H7 (cell line): ENCODE measurements around the gene GHRHR. TPM values are rescaled to one million over a fixed set of nuclear protein-coding genes. Genes with fewer than 3 reads are reported as not detected.

Experiments used
- DNase-seq: peaks from one replicate; pipeline ENCODE4 v3.0.0; 2012
- H3K27me3 ChIP-seq: 2 replicates; pipeline ENCODE4 v1.6.0; 2011; ENCODE audit warnings: mild to moderate bottlenecking, low read length; ENCODE audit not compliant: control insufficient read depth, insufficient read depth
- H3K36me3 ChIP-seq: replicated peaks from 2 replicates; pipeline ENCODE4 v1.5.1; 2011; ENCODE audit warnings: low read length; ENCODE audit not compliant: control insufficient read depth, insufficient read depth
- H3K4me3 ChIP-seq: 2 replicates; pipeline ENCODE4 v1.5.1; 2011; ENCODE audit warnings: low read depth, mild to moderate bottlenecking, control low read depth, low read length, moderate library complexity; ENCODE audit not compliant: insufficient read depth
- total RNA-seq: library from RNA; depleted of rRNA; stranded (reverse); fragments of >200 nt; shearing (Covaris generic); gene quantifications from 2 replicates; pipeline ENCODE4 v1.2.3, GENCODE V29; 2014

The GHRHR gene
- total RNA-seq, 1 experiment from 2014 or later = 1.9 TPM

DNA sequence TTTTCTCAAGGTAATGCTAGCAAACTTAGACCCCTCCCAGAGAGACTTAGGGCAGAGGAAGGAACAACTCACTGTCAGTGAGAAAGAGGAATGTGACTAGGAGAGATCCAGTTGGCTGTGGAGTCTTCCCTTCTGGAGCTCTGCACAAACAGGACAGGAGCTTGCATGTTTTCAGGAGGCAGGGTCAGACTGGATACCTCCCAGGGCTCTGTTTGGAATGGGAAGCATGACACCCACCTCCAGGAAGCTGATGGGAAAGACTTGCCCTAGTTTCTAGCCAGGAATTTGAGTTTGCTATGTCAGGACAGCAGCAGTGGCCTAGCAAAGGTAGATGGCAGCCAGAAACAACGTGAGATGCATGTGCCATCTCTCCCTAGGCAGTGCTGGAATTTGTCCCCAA, 40.6 kb downstream of the GHRHR start:
- H3K4me3 ChIP-seq = no peak overlapping the region
- H3K36me3 ChIP-seq = no peaks in the 10 kb centered on the region
- DNase-seq = no peak
- H3K27me3 ChIP-seq = no peaks in the 10 kb centered on the region

DNA sequence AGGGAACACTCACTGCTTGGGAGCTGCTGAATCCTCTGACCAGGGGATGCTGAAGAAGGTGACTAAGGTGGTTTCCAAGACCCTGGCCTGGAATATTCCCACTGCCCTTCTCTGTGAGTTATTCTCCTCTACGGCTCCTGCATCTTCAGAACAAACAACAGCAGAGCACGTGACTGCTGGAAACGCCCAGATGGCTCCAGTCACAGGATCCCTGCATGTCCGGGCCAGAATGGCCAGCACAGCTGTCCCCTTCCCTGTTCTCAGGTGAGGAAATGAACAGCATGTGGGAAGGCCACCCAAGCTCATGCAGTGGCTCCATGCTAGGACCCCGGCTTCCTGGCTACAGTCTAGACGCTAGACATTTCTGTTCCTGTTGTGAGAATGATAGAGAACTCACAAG, 43.1 kb downstream of the GHRHR start:
- no peak for DNase-seq
- no peaks in the 10 kb centered on the region for H3K36me3 ChIP-seq

DNA sequence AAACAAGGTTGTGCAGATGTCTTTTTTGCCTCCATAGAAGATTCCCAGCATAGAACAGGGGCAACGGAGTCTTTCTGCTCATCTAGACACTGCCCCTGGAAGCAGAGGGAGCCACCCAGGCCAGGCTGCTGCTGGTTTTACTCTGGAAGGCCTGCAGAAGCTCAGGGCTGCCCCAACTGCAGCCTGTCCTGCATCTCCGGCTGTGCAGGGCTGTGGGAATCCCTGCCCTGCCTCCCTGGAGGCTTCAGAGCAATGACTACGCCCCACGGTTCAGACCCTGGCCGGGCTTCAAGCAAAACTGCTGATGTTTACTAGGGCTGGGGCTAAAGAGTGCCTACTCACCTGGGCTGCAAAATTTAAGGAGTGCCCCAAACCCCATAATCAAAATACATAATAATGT, 43.9 kb downstream of the GHRHR start:
- H3K36me3 ChIP-seq = no peaks in the 10 kb centered on the region
- no peak for DNase-seq
- no peak overlapping the region for H3K4me3 ChIP-seq
- H3K27me3 ChIP-seq = no peaks in the 10 kb centered on the region

More for the DNA sequence above, 43.1 kb downstream of the GHRHR start:
- Histone ChIP-seq H3K27me3 (no peaks in the 10 kb centered on the region), H3K4me3 (no peak overlapping the region)

DNA sequence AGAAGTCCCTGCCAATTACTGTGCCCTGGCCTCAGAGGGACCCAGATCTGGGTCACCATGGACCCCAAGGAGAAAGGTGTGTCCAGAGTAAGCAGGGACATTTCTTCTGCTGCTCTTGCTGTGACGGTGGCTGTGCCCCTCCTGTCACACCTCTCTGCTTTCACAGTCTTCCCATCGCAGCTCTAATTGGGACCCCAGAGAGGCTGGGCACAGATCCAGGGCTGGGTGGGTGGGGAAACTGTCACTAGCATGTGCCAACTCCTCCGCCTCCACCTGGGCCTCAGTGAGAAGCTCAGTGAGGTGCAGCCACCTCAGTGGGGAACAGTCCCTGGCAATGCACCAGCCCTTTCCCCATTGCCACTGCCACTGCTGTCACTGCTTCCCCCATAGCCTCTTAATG, 51.1 kb downstream of the GHRHR start:
- no peak for DNase-seq
- Histone ChIP-seq H3K36me3 (no peaks in the 10 kb centered on the region), H3K4me3 (no peak overlapping the region), H3K27me3 (no peaks in the 10 kb centered on the region; the same call in 1 of the 2 replicates)

DNA sequence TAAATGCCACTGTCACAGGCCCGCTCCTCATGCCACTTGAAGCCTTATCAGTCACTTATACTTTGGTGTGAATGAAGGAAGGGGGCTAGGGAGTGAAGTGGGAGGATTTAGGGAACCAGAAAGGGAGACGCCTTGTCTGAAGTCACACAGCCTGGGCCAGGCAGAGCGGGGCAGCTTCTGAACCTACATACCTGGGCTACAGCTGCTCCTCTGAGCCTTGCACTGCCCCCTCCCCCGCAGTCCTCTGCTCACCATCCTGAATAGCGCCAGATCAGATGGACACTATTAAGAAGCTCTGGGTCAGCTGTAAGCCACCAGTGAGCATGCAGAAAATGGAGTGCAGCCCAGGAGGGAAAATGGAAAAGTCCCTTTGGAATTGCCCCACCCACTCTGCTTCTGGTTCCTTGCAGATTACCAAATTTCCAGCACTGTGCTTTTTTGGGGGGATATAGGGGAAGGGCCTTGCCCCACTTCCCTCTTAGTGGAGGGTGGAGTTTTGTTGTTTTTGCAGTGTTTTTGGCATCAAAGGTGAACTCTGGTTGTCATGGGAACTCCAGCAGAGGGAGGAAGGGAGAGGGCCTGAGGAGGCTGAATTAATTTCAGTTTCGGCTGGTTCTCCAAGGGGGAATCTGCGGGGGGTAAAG, 53.4 kb downstream of the GHRHR start:
- Histone ChIP-seq H3K4me3 (no peak overlapping the region), H3K36me3 (no peaks in the 10 kb centered on the region), H3K27me3 (no peaks in the 10 kb centered on the region; the same call in 1 of the 2 replicates)
- peak; percentile 53 for DNase-seq

DNA sequence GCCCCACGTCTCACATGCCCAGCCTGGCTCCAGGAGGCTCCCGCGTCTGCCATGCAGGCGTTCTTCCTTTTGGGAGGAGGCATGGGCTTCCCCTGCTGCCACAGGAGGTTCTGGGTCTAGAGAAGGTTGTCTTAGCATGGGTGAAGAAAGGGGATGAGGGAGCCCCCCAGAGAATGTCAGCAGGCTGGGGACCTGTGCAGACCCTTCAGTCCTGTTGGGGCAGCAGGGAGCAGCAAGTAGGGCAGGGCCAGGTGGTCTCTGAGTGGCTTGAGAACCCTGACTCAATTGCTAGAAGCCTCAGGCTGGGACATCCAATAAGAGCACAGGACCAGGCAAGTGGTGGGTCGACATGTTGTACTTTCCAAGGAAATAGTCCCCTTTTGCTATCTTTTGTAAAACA, 54.0 kb downstream of the GHRHR start:
- H3K27me3 ChIP-seq = no peaks in the 10 kb centered on the region; the same call in 1 of the 2 replicates
- no peak for DNase-seq
- H3K4me3 ChIP-seq = no peak overlapping the region
- H3K36me3 ChIP-seq = no peaks in the 10 kb centered on the region

DNA sequence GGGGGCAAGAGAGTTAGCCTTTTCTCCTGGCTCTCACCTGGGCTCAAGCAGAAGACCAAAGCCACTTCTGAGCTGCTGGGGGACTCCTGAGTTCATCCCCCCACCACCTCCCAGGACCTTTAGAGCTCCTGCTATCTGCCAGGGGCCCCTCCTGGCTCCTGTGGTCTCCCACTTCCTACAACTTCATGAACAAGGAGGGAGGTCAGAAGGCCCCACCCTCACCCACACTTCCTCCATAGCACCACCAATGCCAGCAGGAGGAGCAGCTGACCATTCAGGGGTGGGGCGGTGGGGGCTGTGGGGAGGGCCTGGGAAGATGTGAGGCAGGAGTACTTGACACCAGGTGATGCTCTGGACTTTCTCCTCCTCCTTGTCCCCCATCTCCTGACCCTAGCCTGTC, 55.8 kb downstream of the GHRHR start:
- H3K4me3 ChIP-seq = no peak overlapping the region
- no peaks in the 10 kb centered on the region; the same call in 1 of the 2 replicates for H3K27me3 ChIP-seq
- no peaks in the 10 kb centered on the region for H3K36me3 ChIP-seq
- DNase-seq = no peak

DNA sequence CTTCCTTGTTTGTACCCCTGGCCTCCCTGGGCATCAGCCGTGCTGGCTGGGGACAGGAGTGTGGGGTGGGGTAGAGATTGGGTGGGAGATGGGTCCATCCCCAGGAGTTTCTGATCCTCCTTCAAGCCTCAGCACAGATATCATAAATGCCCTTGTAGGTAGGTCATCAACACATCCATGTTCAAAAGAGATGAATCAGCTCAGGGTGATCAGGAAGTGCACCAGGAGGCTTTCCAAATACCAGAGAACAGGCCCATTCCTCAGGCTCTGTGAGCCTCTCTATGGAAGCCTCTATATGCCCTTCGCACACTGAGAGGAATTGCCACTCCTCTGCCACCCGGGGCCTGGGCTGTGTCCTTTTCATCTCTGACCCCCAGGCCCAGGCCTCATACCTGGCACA, 56.4 kb downstream of the GHRHR start:
- no peak for DNase-seq
- no peaks in the 10 kb centered on the region for H3K36me3 ChIP-seq

DNA sequence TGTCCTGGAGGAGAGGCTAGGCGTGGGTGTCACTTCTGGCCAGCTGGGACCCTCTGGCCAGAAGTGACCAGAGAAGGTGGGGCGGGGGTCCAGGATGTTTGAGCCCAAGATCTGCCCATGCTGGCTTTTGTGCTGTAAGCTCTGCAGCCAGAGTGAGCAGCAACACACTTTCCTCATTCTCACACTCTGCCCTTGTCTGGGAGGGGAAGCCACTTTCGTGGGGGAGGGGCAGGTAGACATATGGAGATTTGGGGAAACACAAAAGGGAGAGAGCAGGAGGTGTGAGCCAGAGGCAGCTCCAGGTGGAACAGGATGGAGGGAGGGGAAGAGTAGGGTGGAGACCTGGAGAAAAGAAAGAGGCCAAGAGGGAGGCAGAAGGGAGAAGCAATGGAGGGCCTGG, 56.9 kb downstream of the GHRHR start:
- no peak overlapping the region for H3K4me3 ChIP-seq
- no peaks in the 10 kb centered on the region for H3K36me3 ChIP-seq
- no peaks in the 10 kb centered on the region; the same call in 1 of the 2 replicates for H3K27me3 ChIP-seq
- DNase-seq = peak; percentile 77

More for the DNA sequence above, 56.4 kb downstream of the GHRHR start:
- H3K27me3 ChIP-seq = no peaks in the 10 kb centered on the region; the same call in 1 of the 2 replicates
- H3K4me3 ChIP-seq = no peak overlapping the region

DNA sequence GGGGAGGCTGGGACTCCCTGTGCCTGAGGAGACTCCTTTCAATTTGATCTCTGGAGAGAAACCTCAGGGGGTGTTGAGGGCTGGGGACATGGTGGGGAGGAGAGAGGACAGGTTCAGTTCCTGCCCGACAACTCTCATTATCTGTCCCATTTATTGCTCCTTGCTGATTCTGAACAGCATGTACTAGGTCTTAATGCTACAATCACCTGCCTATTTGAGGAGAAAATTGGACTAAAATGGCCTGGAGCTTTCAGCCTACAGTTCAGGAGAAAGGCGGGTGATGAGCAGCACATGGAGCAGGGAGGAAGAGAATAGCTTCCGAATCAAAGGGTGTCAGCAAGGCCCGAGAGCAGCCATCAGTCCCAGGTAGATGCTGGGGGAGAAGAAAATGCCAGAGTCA, 58.4 kb downstream of the GHRHR start:
- DNase-seq = no peak
- H3K36me3 ChIP-seq = no peaks in the 10 kb centered on the region
- H3K4me3 ChIP-seq = no peak overlapping the region
- no peaks in the 10 kb centered on the region; the same call in 1 of the 2 replicates for H3K27me3 ChIP-seq

DNA sequence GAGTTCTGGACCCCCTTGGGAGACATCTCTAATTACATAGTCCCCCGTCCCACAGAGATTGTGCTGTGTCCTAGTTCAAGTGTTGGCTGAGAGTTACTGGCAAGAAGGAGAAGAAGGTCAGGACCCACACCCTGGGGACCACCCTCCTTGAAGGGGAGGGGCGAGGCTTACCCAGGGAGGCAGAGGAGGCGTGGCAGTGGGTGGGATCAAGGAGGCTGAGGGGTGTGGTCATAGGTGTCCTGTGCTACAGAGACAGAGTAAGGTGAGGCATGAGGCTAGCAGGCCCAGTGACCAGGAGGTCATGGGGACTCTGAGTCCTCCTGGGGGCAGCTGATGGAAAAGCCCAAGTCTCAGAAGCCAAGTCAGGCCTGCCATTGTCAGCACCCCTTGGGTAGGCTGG, 59.0 kb downstream of the GHRHR start:
- no peak overlapping the region for H3K4me3 ChIP-seq
- H3K27me3 ChIP-seq = no peaks in the 10 kb centered on the region; the same call in 1 of the 2 replicates
- peak; percentile 71 for DNase-seq
- no peaks in the 10 kb centered on the region for H3K36me3 ChIP-seq

DNA sequence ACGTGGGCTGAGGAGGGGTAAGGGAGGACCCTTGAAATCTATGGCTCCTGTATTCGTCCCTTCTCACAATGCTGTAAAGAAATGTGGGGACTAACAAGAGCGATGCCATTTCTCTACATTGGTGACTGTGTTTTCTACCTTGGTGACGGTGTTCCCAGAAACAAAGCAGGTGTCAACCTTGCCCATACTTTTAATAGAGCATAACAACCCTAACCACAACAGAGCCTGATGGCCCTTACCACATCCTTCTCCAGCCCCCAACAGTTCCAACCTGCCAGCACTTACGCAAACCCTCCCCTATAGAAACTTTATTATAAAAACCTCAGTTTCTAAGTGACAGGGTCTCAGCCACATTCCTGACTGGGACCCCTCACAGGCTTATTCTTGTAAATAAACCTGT, 60.1 kb downstream of the GHRHR start:
- no peaks in the 10 kb centered on the region for H3K36me3 ChIP-seq
- no peaks in the 10 kb centered on the region for H3K27me3 ChIP-seq
- no peak overlapping the region for H3K4me3 ChIP-seq
- DNase-seq = no peak

DNA sequence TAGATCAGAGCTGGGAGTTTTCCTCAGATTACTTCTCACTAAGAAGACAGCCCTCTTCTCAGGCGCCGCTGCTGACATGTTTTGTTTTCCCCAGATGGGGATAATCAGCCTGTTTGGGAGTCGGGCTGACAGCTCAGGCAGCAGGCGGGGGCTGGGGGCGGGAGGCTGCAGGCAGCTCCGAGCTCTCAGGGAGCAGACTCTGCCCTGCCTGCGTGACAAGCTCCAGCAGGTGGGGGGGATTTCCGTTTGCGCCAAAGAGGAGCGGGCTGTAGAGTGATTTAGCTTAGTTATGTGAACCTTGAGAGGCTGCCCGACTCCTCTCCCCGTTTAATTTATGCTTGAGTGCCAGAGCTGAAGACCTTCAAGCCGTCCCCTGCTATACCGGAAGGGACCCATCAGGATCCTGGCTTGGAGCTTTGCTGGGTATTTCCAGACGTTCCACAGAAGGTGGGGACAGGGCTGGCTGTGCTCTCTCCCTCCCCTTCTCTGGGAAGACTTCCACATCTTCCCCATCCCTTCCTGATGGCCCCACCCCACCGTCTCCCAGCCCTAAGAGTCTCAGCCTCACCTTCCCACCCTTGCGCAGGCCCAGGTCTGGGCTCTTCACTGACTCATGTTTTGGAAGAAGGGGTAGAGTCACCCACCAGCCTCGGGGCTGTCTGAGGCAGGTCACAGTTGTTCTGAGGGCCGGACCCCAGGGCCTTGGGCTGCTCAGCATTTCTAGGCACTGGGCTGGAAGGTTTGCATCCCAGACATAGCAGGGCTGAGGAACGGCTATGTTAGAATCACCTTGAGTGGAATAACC, 63.6 kb downstream of the GHRHR start:
- H3K27me3 ChIP-seq = no peaks in the 10 kb centered on the region

DNA sequence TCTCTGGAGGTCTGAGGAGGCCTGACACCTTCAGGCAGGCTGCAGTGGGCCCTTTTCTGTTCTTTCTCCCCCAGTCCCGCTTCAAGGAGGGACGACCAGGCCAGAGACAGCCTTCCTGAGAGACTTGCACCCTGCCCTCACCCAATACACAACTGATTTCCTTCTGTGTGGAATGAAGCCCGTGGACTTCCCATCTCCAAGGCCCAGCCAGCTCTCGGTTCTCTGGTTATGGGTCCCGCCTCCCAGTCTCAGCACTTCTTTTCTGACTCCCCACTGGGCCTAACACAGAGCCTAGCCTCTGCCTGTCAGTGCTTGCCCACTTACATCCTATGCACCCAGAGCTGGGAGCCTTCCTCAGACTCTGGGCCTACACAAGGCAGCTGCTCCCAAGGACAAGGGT, 64.3 kb downstream of the GHRHR start:
- no peak for DNase-seq
- Histone ChIP-seq H3K4me3 (no peak overlapping the region), H3K27me3 (no peaks in the 10 kb centered on the region), H3K36me3 (no peaks in the 10 kb centered on the region)

More for the DNA sequence above, 63.6 kb downstream of the GHRHR start:
- Histone ChIP-seq H3K36me3 (no peaks in the 10 kb centered on the region), H3K4me3 (no peak overlapping the region)
- DNase-seq = peak; percentile 88

DNA sequence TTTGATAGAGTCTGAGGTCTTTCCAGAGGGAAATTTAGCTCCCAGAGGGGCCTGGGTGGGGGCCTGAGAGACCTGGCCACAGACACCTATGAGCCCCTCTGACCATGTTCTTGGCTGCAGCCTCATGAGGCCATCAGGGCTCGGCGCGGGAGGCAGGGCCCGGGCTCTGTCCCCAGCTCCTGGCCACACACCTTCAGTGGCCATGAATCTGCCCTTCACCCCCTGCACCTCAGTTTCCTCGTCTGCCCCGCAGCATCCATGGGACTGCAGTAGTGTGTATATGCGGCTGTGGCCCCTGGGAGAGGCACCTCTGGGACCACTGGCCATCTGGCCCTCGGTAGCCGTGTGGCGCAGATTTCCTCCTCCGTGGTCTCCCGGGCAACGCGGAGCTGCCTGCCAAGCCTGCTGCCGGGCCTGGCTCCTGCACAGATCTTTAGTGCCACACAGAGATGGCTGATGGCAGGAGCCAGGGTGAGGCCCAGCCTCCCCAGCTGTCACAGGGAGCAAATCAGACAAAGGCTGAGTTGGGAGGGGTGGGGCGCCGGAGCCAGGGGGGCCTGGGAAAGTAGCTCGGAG, 64.8 kb downstream of the GHRHR start:
- Histone ChIP-seq H3K4me3 (no peak overlapping the region), H3K36me3 (no peaks in the 10 kb centered on the region), H3K27me3 (no peaks in the 10 kb centered on the region)
- no peak for DNase-seq
